LNCAP (cell line): ENCODE data around the gene FAM161B.

Experiments used
- CTCF ChIP-seq: fragments of 450-650 bp; IDR thresholded peaks from 2 replicates; pipeline ENCODE4 v1.5.1; 2017; ENCODE audit warnings: mild to moderate bottlenecking

FAM161B gene

GRCh38 chr14:73958591-73958990 is 8.7 kb upstream of the FAM161B start:
- no peak for TF ChIP-seq CTCF

GRCh38 chr14:73955674-73956073 is 5.8 kb upstream of the FAM161B start:
- no peak for TF ChIP-seq CTCF

- no peak for TF ChIP-seq CTCF
Measured at GRCh38 chr14:73953731-73954130, 3.8 kb upstream of the FAM161B start.

- TF ChIP-seq CTCF: no peak
Measured at GRCh38 chr14:73945159-73945670, 4.7 kb downstream of the FAM161B start.

- no peak for TF ChIP-seq CTCF
Measured at GRCh38 chr14:73944432-73945158, 5.3 kb downstream of the FAM161B start.

- TF ChIP-seq CTCF: no peak
Measured at GRCh38 chr14:73943083-73943482, 6.8 kb downstream of the FAM161B start.

GRCh38 chr14:73942180-73942579 is 7.7 kb downstream of the FAM161B start:
- no peak for TF ChIP-seq CTCF
